ENCODE measurements around the gene LCP1. TPM values are rescaled to one million over a fixed set of nuclear protein-coding genes. Genes with fewer than 3 reads are reported as not detected.

LCP1 gene
- total RNA-seq, 2 experiments from 2014 or later: 1,012 to 1,022 TPM

- H3K27me3 Mint-ChIP-seq: no peaks in the 10 kb centered on the region
- H3K4me3 Mint-ChIP-seq: no peak overlapping the region
- intact Hi-C loops (cut with micrococcal nuclease): loop anchor here (1.0 kb wide), 2 partner anchors 8 to 21 kb away; partner anchors contain the start of genes LCP1 and LRRC63
- CTCF ChIA-PET: interaction anchor here (1.0 to 1.2 kb wide), 2 partner anchors 16 to 18 kb away, joined by 3 to 5 read pairs; no protein-coding TSS in a partner anchor
- peaks cover 32% of the 10 kb centered on the region for H3K4me1 Mint-ChIP-seq (ENCODE audit: low read depth)
- H3K36me3 Mint-ChIP-seq: no peaks in the 10 kb centered on the region
- no peak for DNase-seq
- POLR2A ChIA-PET: interaction anchor here (1.1 kb wide), 1 partner anchor 21 kb away, joined by 4 read pairs; the partner anchor contains the start of gene LCP1
- H3K9me3 Mint-ChIP-seq: no peaks in the 10 kb centered on the region
- no peak overlapping the region for H3K27ac Mint-ChIP-seq
Measured at GRCh38 chr13:46202966-46203365, 21.0 kb upstream of the LCP1 start.

DNA sequence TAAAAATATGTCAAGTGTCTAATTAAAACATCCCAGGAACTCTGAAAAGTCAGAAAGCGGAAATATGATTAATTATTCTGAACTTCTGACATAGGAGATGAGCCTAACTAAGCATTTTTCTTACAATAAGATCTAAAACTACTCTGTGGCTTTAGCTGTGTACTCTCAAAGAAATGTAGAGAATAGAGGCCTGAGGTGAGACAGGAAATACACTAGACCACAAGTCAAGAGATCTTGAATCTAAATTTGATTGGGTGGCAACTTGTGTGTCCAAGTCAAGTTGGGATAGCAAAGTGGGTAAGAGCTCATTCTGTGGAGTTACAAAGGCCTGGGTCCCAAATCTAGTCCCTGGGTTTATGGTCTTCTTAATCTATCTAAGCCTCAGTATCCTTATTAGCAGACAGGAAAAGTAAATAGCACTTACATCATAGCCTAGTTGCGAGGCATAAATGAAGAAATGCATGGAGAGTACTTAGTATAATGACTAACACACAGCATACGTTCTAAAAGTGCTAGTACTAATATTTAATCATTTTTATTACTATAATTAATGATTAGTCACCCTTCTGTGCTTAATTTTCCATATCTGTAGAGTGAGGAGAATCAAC lies 20.3 kb upstream of the LCP1 start:
- Mint-ChIP-seq H3K4me3 (no peak overlapping the region), H3K4me1 (ENCODE audit: low read depth) (peaks cover 32% of the 10 kb centered on the region), H3K27me3 (no peaks in the 10 kb centered on the region), H3K9me3 (no peaks in the 10 kb centered on the region), H3K27ac (peak overlapping the region; percentile 81), H3K36me3 (no peaks in the 10 kb centered on the region)
- intact Hi-C loops (cut with micrococcal nuclease): loop anchor here (1.0 kb wide), 2 partner anchors 9 to 20 kb away; partner anchors contain the start of genes LCP1 and LRRC63
- ChIA-PET POLR2A (interaction anchor here (1.1 kb wide), 1 partner anchor 20 kb away, joined by 4 read pairs; the partner anchor contains the start of gene LCP1), CTCF (no interaction called here)
- DNase-seq: no peak

DNA sequence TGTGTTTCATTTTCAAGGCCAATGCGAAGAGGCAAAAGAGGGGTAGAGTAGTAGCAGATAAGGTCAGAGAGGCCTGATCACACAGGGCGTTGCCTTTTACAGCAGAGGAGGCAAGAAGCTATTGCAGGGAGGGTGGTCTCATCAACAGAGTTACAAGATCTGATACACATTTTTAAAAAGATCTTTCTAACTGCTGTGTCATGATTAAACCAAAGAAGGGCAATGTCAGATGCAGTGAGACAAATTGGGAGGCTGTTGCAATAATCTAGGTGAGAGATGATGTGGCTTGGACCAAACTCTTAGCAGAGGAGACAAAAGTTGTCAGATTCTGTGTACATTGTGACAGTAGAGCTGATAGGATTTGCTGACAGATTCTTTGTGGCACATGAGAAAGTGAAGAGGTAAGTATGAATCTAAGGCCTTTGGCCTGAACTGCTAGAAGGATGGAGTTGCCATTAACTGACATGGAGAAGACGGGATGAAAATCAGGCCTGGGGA lies 16.8 kb upstream of the LCP1 start:
- H3K36me3 Mint-ChIP-seq: no peaks in the 10 kb centered on the region
- no peaks in the 10 kb centered on the region for H3K9me3 Mint-ChIP-seq
- no peak overlapping the region for H3K27ac Mint-ChIP-seq
- DNase-seq: no peak
- H3K4me1 Mint-ChIP-seq (ENCODE audit: low read depth): peaks cover 28% of the 10 kb centered on the region
- POLR2A ChIA-PET: no interaction called here
- CTCF ChIA-PET: no interaction called here
- H3K4me3 Mint-ChIP-seq: no peak overlapping the region
- no peaks in the 10 kb centered on the region for H3K27me3 Mint-ChIP-seq
- intact Hi-C loops (cut with micrococcal nuclease): no loop called here

GRCh38 chr13:46197299-46198048 lies 15.5 kb upstream of the LCP1 start:
- H3K9me3 Mint-ChIP-seq: no peaks in the 10 kb centered on the region
- H3K4me1 Mint-ChIP-seq (ENCODE audit: low read depth): peaks cover 20% of the 10 kb centered on the region
- CTCF ChIA-PET: no interaction called here
- H3K4me3 Mint-ChIP-seq: no peak overlapping the region
- H3K27me3 Mint-ChIP-seq: no peaks in the 10 kb centered on the region
- H3K36me3 Mint-ChIP-seq: no peaks in the 10 kb centered on the region
- H3K27ac Mint-ChIP-seq: no peak overlapping the region
- intact Hi-C loops (cut with micrococcal nuclease): no loop called here
- POLR2A ChIA-PET: no interaction called here
- no peak for DNase-seq

DNA sequence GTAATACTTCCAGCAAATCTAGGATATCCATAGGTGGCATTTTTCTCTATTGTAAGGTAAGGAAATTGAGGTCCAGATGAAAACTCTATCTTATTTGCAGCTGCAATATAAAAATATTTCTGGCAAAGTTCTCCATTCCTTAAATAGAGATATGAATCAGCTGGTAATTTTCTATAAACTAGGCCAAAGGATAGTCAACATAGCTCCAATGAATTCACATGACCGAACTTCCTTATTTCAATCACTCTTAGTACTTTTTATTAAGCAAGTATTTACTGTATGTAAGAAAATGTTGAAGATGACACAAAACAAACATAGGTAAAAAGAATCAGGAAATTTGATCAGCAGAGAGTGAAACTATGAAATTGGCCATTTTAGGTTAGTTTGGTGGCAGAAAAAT lies 13.0 kb upstream of the LCP1 start:
- ChIA-PET CTCF (no interaction called here), POLR2A (no interaction called here)
- Mint-ChIP-seq H3K4me3 (no peak overlapping the region), H3K27ac (no peak overlapping the region), H3K36me3 (no peaks in the 10 kb centered on the region), H3K9me3 (no peaks in the 10 kb centered on the region), H3K4me1 (ENCODE audit: low read depth) (peaks cover 5% of the 10 kb centered on the region), H3K27me3 (no peaks in the 10 kb centered on the region)
- intact Hi-C loops (cut with micrococcal nuclease): no loop called here
- DNase-seq: no peak

- H3K9me3 Mint-ChIP-seq: no peaks in the 10 kb centered on the region
- no peaks in the 10 kb centered on the region for H3K27me3 Mint-ChIP-seq
- DNase-seq: no peak
- no peaks in the 10 kb centered on the region for H3K4me1 Mint-ChIP-seq (ENCODE audit: low read depth)
- H3K27ac Mint-ChIP-seq: no peak overlapping the region
- ChIA-PET POLR2A (interaction anchor here (0.6 kb wide), 1 partner anchor 774 kb away, joined by 3 read pairs; the partner anchor contains the start of gene SLC25A30), CTCF (interaction anchor here (0.8 kb wide), 1 partner anchor 67 kb away, joined by 3 read pairs; no protein-coding TSS in a partner anchor)
- intact Hi-C loops (cut with micrococcal nuclease): no loop called here
- no peak overlapping the region for H3K4me3 Mint-ChIP-seq
- no peaks in the 10 kb centered on the region for H3K36me3 Mint-ChIP-seq
Measured at GRCh38 chr13:46192412-46192811, 10.4 kb upstream of the LCP1 start.

- no peak for DNase-seq
- H3K4me3 Mint-ChIP-seq: no peak overlapping the region
- no peaks in the 10 kb centered on the region for H3K9me3 Mint-ChIP-seq
- ChIA-PET POLR2A (interaction anchor here (0.6 to 0.8 kb wide), 2 partner anchors 22 to 36 kb away, joined by 4 to 6 read pairs; no protein-coding TSS in a partner anchor), CTCF (interaction anchor here (0.8 to 2.8 kb wide), 8 partner anchors 12 to 59 kb away, joined by 3 to 21 read pairs (median 4); no protein-coding TSS in a partner anchor)
- no peaks in the 10 kb centered on the region for H3K27me3 Mint-ChIP-seq
- H3K4me1 Mint-ChIP-seq (ENCODE audit: low read depth): peaks cover 32% of the 10 kb centered on the region
- H3K36me3 Mint-ChIP-seq: peaks cover 7% of the 10 kb centered on the region
- H3K27ac Mint-ChIP-seq: peak overlapping the region; percentile 96
- intact Hi-C loops (cut with micrococcal nuclease): no loop called here
Measured at GRCh38 chr13:46185634-46186033, 3.7 kb upstream of the LCP1 start.

- CTCF ChIA-PET: interaction anchor here (0.9 to 2.8 kb wide), 4 partner anchors 19 to 58 kb away, joined by 4 to 21 read pairs (median 6); no protein-coding TSS in a partner anchor
- peak; percentile 87 for DNase-seq
Measured at GRCh38 chr13:46184277-46184699, 2.3 kb upstream of the LCP1 start.

GRCh38 chr13:46183018-46183946 lies 1.3 kb upstream of the LCP1 start:
- H3K27me3 Mint-ChIP-seq: no peaks in the 10 kb centered on the region
- ChIA-PET POLR2A (interaction anchor here (1.1 to 10.9 kb wide), 5 partner anchors 14 to 112 kb away, joined by 3 to 239 read pairs (median 4); no protein-coding TSS in a partner anchor), CTCF (interaction anchor here (0.5 to 6.8 kb wide), 5 partner anchors 9 to 376 kb away, joined by 3 to 81 read pairs (median 4); no protein-coding TSS in a partner anchor)

More at GRCh38 chr13:46184277-46184699, 2.3 kb upstream of the LCP1 start:
- Mint-ChIP-seq H3K4me3 (peak overlapping the region; percentile 97), H3K27ac (peak overlapping the region; percentile 96), H3K27me3 (no peaks in the 10 kb centered on the region), H3K4me1 (ENCODE audit: low read depth) (peaks cover 35% of the 10 kb centered on the region), H3K36me3 (peaks cover 18% of the 10 kb centered on the region), H3K9me3 (no peaks in the 10 kb centered on the region)
- POLR2A ChIA-PET: no interaction called here
- intact Hi-C loops (cut with micrococcal nuclease): loop anchor here (1.0 to 5.0 kb wide), 5 partner anchors 27 to 842 kb away; partner anchors contain the start of genes LRRC63, SLC25A30, TPT1 and ZC3H13

GRCh38 chr13:46182491-46182877 lies 507 bp upstream of the LCP1 start:
- H3K9me3 Mint-ChIP-seq: no peaks in the 10 kb centered on the region
- H3K4me3 Mint-ChIP-seq: peak overlapping the region; percentile 97
- ChIA-PET POLR2A (interaction anchor here (0.6 to 10.9 kb wide), 7 partner anchors 13 to 130 kb away, joined by 3 to 239 read pairs (median 4); partner anchors contain the start of gene ZC3H13), CTCF (interaction anchor here (0.9 to 6.8 kb wide), 4 partner anchors 8 to 139 kb away, joined by 3 to 81 read pairs (median 16); no protein-coding TSS in a partner anchor)
- peaks cover 33% of the 10 kb centered on the region for H3K36me3 Mint-ChIP-seq
- H3K27me3 Mint-ChIP-seq: no peaks in the 10 kb centered on the region
- H3K27ac Mint-ChIP-seq: peak overlapping the region; percentile 96
- DNase-seq: no peak
- intact Hi-C loops (cut with micrococcal nuclease): loop anchor here (1.0 to 5.0 kb wide), 7 partner anchors 14 to 840 kb away; partner anchors contain the start of genes SLC25A30 and TPT1
- peaks cover 45% of the 10 kb centered on the region for H3K4me1 Mint-ChIP-seq (ENCODE audit: low read depth)

More at GRCh38 chr13:46183018-46183946, 1.3 kb upstream of the LCP1 start:
- no peaks in the 10 kb centered on the region for H3K9me3 Mint-ChIP-seq
- intact Hi-C loops (cut with micrococcal nuclease): loop anchor here (5.0 kb wide), 3 partner anchors 716 to 841 kb away; partner anchors contain the start of genes SLC25A30 and TPT1
- peaks cover 25% of the 10 kb centered on the region for H3K36me3 Mint-ChIP-seq
- peak overlapping the region; percentile 96 for H3K27ac Mint-ChIP-seq
- H3K4me1 Mint-ChIP-seq (ENCODE audit: low read depth): peaks cover 38% of the 10 kb centered on the region
- DNase-seq: no peak
- peak overlapping the region; percentile 97 for H3K4me3 Mint-ChIP-seq
